Chondrocyte (in vitro differentiated cells): Measurements from ENCODE around the gene PAM. TPM values are rescaled to one million over a fixed set of nuclear protein-coding genes. Genes with fewer than 3 reads are reported as not detected.

ENCODE experiments used
- DNase-seq: peaks from one replicate; pipeline ENCODE4 v3.0.0; 2021; ENCODE audit warnings: mixed read lengths, low spot score
- H3K27ac Mint-ChIP-seq: one replicate; pipeline ENCODE4 v1.8.0; 2021; ENCODE audit warnings: mild to moderate bottlenecking, moderate library complexity, mixed read lengths; ENCODE audit not compliant: unreplicated experiment
- H3K27me3 Mint-ChIP-seq: 2 replicates; pipeline ENCODE4 v1.8.0; 2021; ENCODE audit warnings: low read depth, mixed read lengths
- H3K36me3 Mint-ChIP-seq: 2 replicates; pipeline ENCODE4 v1.8.0; 2021; ENCODE audit warnings: low read depth, mixed read lengths
- H3K4me1 Mint-ChIP-seq: 2 replicates; pipeline ENCODE4 v1.8.0; 2021; ENCODE audit warnings: low read depth, mild to moderate bottlenecking, mixed read lengths
- H3K4me3 Mint-ChIP-seq: one replicate; pipeline ENCODE4 v1.8.0; 2021; ENCODE audit warnings: mild to moderate bottlenecking, moderate library complexity, mixed read lengths; ENCODE audit not compliant: unreplicated experiment
- H3K9me3 Mint-ChIP-seq: 2 replicates; pipeline ENCODE4 v1.8.0; 2021; ENCODE audit warnings: low read depth, mixed read lengths
- total RNA-seq: library from RNA; stranded (reverse); gene quantifications from 3 replicates; pipeline ENCODE4 v1.2.1, GENCODE V29; 2021
- TF ChIP-seq, protein P1 (sequence below): fragments of 200-600 bp; sonication (generic); IDR thresholded peaks from 2 replicates; pipeline ENCODE4 v1.5.0; 2021; ENCODE audit warnings: antibody characterized with exemption, mild to moderate bottlenecking, moderate library complexity

PAM gene
- total RNA-seq, 1 donor from 2014 or later, result 293 TPM

- DNase-seq, result no peak
- TF ChIP-seq, protein P1, sequence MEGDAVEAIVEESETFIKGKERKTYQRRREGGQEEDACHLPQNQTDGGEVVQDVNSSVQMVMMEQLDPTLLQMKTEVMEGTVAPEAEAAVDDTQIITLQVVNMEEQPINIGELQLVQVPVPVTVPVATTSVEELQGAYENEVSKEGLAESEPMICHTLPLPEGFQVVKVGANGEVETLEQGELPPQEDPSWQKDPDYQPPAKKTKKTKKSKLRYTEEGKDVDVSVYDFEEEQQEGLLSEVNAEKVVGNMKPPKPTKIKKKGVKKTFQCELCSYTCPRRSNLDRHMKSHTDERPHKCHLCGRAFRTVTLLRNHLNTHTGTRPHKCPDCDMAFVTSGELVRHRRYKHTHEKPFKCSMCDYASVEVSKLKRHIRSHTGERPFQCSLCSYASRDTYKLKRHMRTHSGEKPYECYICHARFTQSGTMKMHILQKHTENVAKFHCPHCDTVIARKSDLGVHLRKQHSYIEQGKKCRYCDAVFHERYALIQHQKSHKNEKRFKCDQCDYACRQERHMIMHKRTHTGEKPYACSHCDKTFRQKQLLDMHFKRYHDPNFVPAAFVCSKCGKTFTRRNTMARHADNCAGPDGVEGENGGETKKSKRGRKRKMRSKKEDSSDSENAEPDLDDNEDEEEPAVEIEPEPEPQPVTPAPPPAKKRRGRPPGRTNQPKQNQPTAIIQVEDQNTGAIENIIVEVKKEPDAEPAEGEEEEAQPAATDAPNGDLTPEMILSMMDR, result no peak
- no peak overlapping the region for H3K4me3 Mint-ChIP-seq
- H3K27ac Mint-ChIP-seq, result no peak overlapping the region
- H3K36me3 Mint-ChIP-seq, result no peaks in the 10 kb centered on the region
- peaks cover 39% of the 10 kb centered on the region for H3K4me1 Mint-ChIP-seq
- no peaks in the 10 kb centered on the region for H3K27me3 Mint-ChIP-seq
- no peaks in the 10 kb centered on the region for H3K9me3 Mint-ChIP-seq
Observed at GRCh38 chr5:102916109-102916508, 161.0 kb downstream of the PAM start.

GRCh38 chr5:102918986-102919610, 164.0 kb downstream of the PAM start:
- Mint-ChIP-seq H3K27ac (no peak overlapping the region), H3K4me1 (peaks cover 25% of the 10 kb centered on the region), H3K36me3 (peaks cover 1% of the 10 kb centered on the region), H3K27me3 (no peaks in the 10 kb centered on the region), H3K9me3 (no peaks in the 10 kb centered on the region), H3K4me3 (no peak overlapping the region)
- DNase-seq, result no peak
- TF ChIP-seq, protein P1, result no peak

- H3K9me3 Mint-ChIP-seq, result no peaks in the 10 kb centered on the region
- H3K27me3 Mint-ChIP-seq, result no peaks in the 10 kb centered on the region
- no peak overlapping the region for H3K4me3 Mint-ChIP-seq
- H3K4me1 Mint-ChIP-seq, result peaks cover 25% of the 10 kb centered on the region
- H3K27ac Mint-ChIP-seq, result no peak overlapping the region
- peaks cover 6% of the 10 kb centered on the region for H3K36me3 Mint-ChIP-seq
- DNase-seq, result no peak
- TF ChIP-seq, protein P1, result no peak
Observed at GRCh38 chr5:102920762-102921161, 165.7 kb downstream of the PAM start.

- Mint-ChIP-seq H3K36me3 (peaks cover 6% of the 10 kb centered on the region), H3K27ac (no peak overlapping the region)
Observed at GRCh38 chr5:102921341-102922044, 166.4 kb downstream of the PAM start.

GRCh38 chr5:102922111-102922720, 167.1 kb downstream of the PAM start:
- Mint-ChIP-seq H3K27me3 (no peaks in the 10 kb centered on the region), H3K4me1 (peaks cover 22% of the 10 kb centered on the region), H3K36me3 (peaks cover 9% of the 10 kb centered on the region), H3K9me3 (no peaks in the 10 kb centered on the region), H3K27ac (no peak overlapping the region), H3K4me3 (no peak overlapping the region)
- DNase-seq, result no peak
- TF ChIP-seq, protein P1, result no peak

More at GRCh38 chr5:102921341-102922044, 166.4 kb downstream of the PAM start:
- no peaks in the 10 kb centered on the region for H3K27me3 Mint-ChIP-seq
- H3K4me1 Mint-ChIP-seq, result peaks cover 25% of the 10 kb centered on the region
- TF ChIP-seq, protein P1, result no peak
- no peak for DNase-seq
- no peak overlapping the region for H3K4me3 Mint-ChIP-seq
- H3K9me3 Mint-ChIP-seq, result no peaks in the 10 kb centered on the region
